Smooth muscle cell (in vitro differentiated cells): ENCODE measurements around the gene OR6B2. TPM values are rescaled to one million over a fixed set of nuclear protein-coding genes. Genes with fewer than 3 reads are reported as not detected.

Experiments used
- DNase-seq: peaks from one replicate; lab custom pipeline; 2025; ENCODE audit not compliant: unreplicated experiment; lab: John Stamatoyannopoulos, UW
- H2AFZ ChIP-seq: fragments of 200-600 bp; sonication (generic); 2 replicates; pipeline ENCODE4 v1.6.0; 2016; ENCODE audit warnings: antibody characterized with exemption, low read depth, mild to moderate bottlenecking
- H3F3A ChIP-seq: fragments of 200-600 bp; sonication (generic); 2 replicates; pipeline ENCODE4 v1.6.0; 2017; ENCODE audit warnings: antibody characterized with exemption, low read depth
- H3K27ac ChIP-seq: fragments of 200-600 bp; sonication (generic); 2 replicates; pipeline ENCODE4 v1.5.1; 2016; ENCODE audit warnings: low read depth, mild to moderate bottlenecking
- H3K27me3 ChIP-seq: fragments of 200-600 bp; sonication (generic); 2 replicates; pipeline ENCODE4 v1.6.1; 2016; ENCODE audit warnings: low read depth, mild to moderate bottlenecking
- H3K36me3 ChIP-seq: fragments of 200-600 bp; sonication (generic); 2 replicates; pipeline ENCODE4 v1.5.1; 2016; ENCODE audit warnings: low read depth
- H3K4me1 ChIP-seq: fragments of 200-600 bp; sonication (generic); 2 replicates; pipeline ENCODE4 v1.5.1; 2016; ENCODE audit warnings: low read depth
- H3K4me2 ChIP-seq: fragments of 200-600 bp; sonication (generic); 2 replicates; pipeline ENCODE4 v1.6.0; 2016; ENCODE audit warnings: mild to moderate bottlenecking
- H3K4me3 ChIP-seq: fragments of 200-600 bp; sonication (generic); 2 replicates; pipeline ENCODE4 v1.5.1; 2016; ENCODE audit warnings: mild to moderate bottlenecking
- H3K79me2 ChIP-seq: fragments of 200-600 bp; sonication (generic); 2 replicates; pipeline ENCODE4 v1.6.0; 2016; ENCODE audit warnings: low read depth, mild to moderate bottlenecking
- H3K9ac ChIP-seq: fragments of 200-600 bp; sonication (generic); 2 replicates; pipeline ENCODE4 v1.6.0; 2016; ENCODE audit warnings: low read depth
- H3K9me3 ChIP-seq: fragments of 200-600 bp; sonication (generic); replicated peaks from 2 replicates; pipeline ENCODE4 v1.5.1; 2016; ENCODE audit warnings: low read depth
- H4K20me1 ChIP-seq: fragments of 200-600 bp; sonication (generic); 2 replicates; pipeline ENCODE4 v1.6.0; 2016; ENCODE audit warnings: low read depth
- WGBS: methylation state at CpG from one replicate; pipeline ENCODE4 v1.1.7; 2016; ENCODE audit warnings: low lambda C conversion rate; 5-methylcytosine and 5-hydroxymethylcytosine counted together
- polyA plus RNA-seq: library from polyadenylated mRNA; unstranded; fragments of >200 nt; fragmentation: Nextera tagmentation; extraction: Ambion mirVana; gene quantifications from 2 replicates; pipeline ENCODE4 v1.2.1, GENCODE V29; 2016
- total RNA-seq: library from RNA; depleted of rRNA; stranded (reverse); fragments of >200 nt; gene quantifications from 2 replicates; pipeline ENCODE4 v1.2.3, GENCODE V29; 2014
- TF ChIP-seq, protein P1 (sequence below): fragments of 200-600 bp; sonication (generic); IDR thresholded peaks from 2 replicates; pipeline ENCODE4 v1.5.1; 2017; ENCODE audit warnings: borderline replicate concordance, mild to moderate bottlenecking, antibody characterized with exemption; ENCODE audit not compliant: insufficient read depth, poor library complexity, severe bottlenecking

Gene OR6B2
- total and polyA plus RNA-seq, 2 experiments from 2014 or later: not detected

DNA sequence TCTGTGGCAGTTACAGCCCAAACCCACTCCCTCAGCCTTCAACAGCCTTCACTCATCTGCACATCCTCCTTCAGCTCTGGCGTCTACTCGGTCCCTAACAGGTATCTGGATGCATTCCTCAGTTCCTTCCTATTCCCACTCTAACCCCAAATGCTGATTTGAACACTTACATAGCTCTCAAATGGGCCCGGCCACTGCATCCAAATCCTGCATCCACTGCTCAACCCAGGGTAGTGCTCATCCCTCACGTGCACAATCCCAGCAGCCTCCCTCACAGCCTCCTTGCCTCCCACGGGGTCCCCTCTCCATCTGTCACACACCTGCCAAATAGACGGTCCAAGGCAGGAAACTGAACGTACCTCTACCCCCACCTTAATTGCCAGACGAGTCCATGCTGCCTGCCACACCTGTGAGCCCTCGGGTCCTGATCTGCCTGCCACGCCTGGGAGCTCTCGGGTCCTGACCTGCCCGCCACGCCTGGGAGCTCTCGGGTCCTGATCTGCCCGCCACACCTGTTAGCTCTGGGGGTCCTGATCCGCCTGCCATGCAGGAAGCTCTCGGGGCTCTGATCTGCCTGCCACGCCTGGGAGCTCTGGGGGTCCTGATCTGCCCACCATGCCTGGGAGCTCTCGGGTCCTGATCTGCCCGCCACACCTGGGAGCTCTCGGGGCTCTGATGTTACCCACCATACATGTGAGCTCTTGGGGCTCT is 13.2 kb upstream of the OR6B2 start:
- no peak overlapping the region for H3K4me3 ChIP-seq
- no peak for DNase-seq
- no peak overlapping the region for H2AFZ ChIP-seq
- no peaks in the 10 kb centered on the region for H3K79me2 ChIP-seq
- H3K9me3 ChIP-seq: no peaks in the 10 kb centered on the region
- H3K4me1 ChIP-seq: no peaks in the 10 kb centered on the region
- no peaks in the 10 kb centered on the region for H3K36me3 ChIP-seq
- no peak overlapping the region for H3K9ac ChIP-seq
- TF ChIP-seq, protein P1, sequence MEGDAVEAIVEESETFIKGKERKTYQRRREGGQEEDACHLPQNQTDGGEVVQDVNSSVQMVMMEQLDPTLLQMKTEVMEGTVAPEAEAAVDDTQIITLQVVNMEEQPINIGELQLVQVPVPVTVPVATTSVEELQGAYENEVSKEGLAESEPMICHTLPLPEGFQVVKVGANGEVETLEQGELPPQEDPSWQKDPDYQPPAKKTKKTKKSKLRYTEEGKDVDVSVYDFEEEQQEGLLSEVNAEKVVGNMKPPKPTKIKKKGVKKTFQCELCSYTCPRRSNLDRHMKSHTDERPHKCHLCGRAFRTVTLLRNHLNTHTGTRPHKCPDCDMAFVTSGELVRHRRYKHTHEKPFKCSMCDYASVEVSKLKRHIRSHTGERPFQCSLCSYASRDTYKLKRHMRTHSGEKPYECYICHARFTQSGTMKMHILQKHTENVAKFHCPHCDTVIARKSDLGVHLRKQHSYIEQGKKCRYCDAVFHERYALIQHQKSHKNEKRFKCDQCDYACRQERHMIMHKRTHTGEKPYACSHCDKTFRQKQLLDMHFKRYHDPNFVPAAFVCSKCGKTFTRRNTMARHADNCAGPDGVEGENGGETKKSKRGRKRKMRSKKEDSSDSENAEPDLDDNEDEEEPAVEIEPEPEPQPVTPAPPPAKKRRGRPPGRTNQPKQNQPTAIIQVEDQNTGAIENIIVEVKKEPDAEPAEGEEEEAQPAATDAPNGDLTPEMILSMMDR: no peak
- peaks cover 40% of the 10 kb centered on the region for H3K27me3 ChIP-seq
- no peak overlapping the region for H3K27ac ChIP-seq
- no peak overlapping the region for H3K4me2 ChIP-seq
- no peaks in the 10 kb centered on the region for H3F3A ChIP-seq
- 90% methylated on average over 21 of the region's 21 CpGs for WGBS
- H4K20me1 ChIP-seq: no peaks in the 10 kb centered on the region

DNA sequence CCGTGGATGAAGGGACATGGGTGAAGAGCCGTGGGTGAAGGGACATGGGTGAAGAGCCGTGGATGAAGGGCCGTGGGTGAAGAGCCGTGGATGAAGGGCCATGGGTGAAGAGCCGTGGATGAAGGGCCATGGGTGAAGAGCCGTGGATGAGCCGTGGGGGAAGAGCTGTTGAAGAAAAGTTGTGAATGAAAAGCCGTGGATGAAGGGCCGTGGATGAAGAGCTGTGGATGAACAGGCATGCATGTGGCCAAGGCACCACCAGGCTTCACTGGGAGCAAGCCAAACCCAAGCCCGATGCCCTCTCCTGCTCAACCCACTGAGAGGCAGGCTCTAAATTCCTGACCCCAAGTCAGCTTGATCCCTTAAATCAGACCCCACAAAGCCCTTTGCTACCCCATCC is 12.5 kb upstream of the OR6B2 start:
- WGBS: 83% methylated on average over 11 of the region's 11 CpGs

DNA sequence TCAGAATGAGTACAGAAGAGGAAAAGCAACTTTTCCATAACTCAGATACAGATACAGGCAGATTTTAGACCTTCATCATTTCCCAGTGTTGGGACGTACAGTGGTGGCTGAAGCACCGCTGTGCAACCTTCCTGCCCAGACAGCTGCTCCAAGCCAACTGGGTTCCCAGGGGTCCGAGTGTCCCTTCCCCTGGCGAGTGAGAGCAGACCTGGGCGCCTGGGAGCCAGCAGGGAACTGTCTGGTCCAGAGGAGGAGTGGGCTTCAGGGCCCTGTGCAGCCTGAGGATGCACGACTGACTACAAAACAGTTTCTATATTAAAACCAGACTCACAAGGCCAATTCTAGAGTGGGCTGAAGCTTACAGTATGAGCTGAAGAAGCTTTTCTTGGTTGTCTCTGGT is 11.1 kb upstream of the OR6B2 start:
- WGBS: 86% methylated on average over 6 of the region's 6 CpGs
- no peak overlapping the region for H2AFZ ChIP-seq
- H3K9ac ChIP-seq: no peak overlapping the region
- no peak overlapping the region for H3K27ac ChIP-seq
- no peak for DNase-seq
- H3K4me3 ChIP-seq: no peak overlapping the region
- TF ChIP-seq, protein P1: no peak
- H3F3A ChIP-seq: no peaks in the 10 kb centered on the region
- no peak overlapping the region for H3K4me2 ChIP-seq
- no peaks in the 10 kb centered on the region for H3K79me2 ChIP-seq
- H3K9me3 ChIP-seq: no peaks in the 10 kb centered on the region
- H4K20me1 ChIP-seq: no peaks in the 10 kb centered on the region
- peaks cover 42% of the 10 kb centered on the region for H3K27me3 ChIP-seq
- no peaks in the 10 kb centered on the region for H3K36me3 ChIP-seq
- H3K4me1 ChIP-seq: no peaks in the 10 kb centered on the region

More for the DNA sequence above, 12.5 kb upstream of the OR6B2 start:
- no peak overlapping the region for H3K9ac ChIP-seq
- H4K20me1 ChIP-seq: no peaks in the 10 kb centered on the region
- H2AFZ ChIP-seq: no peak overlapping the region
- H3K4me2 ChIP-seq: no peak overlapping the region
- no peaks in the 10 kb centered on the region for H3K9me3 ChIP-seq
- no peaks in the 10 kb centered on the region for H3K36me3 ChIP-seq
- H3K27me3 ChIP-seq: peaks cover 42% of the 10 kb centered on the region
- no peaks in the 10 kb centered on the region for H3F3A ChIP-seq
- H3K27ac ChIP-seq: no peak overlapping the region
- H3K4me3 ChIP-seq: no peak overlapping the region
- no peaks in the 10 kb centered on the region for H3K79me2 ChIP-seq
- H3K4me1 ChIP-seq: no peaks in the 10 kb centered on the region
- DNase-seq: no peak
- TF ChIP-seq, protein P1: no peak

DNA sequence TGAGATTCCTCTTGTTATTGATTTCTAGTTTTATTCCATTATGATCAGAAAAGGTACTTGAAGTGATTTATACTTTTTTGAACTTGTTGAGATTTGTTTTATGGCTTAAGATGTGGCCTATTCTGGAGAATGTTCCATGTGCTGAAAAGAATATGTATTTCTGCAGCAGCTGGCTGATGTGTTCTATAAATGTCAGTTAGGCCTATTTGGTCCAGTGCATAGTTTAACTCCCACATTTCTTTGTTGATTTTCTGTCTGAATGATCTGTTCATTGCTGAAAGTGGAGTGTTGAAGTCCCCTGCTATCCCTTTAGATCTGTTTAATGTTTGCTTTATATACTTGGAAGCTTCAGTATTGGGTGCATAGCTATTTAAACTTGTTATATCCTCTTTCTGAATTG is 7.1 kb upstream of the OR6B2 start:
- Histone ChIP-seq H3K27ac (no peak overlapping the region), H2AFZ (no peak overlapping the region), H3K4me1 (no peaks in the 10 kb centered on the region), H3K4me2 (no peak overlapping the region), H3K27me3 (peaks cover 80% of the 10 kb centered on the region), H3K9ac (no peak overlapping the region), H3K4me3 (no peak overlapping the region), H3K9me3 (no peaks in the 10 kb centered on the region), H3K36me3 (no peaks in the 10 kb centered on the region), H3K79me2 (no peaks in the 10 kb centered on the region), H4K20me1 (no peaks in the 10 kb centered on the region), H3F3A (no peaks in the 10 kb centered on the region)
- DNase-seq: no peak
- TF ChIP-seq, protein P1: no peak
